K562 (cell line): Measurements from ENCODE around the gene KASH5. TPM values are rescaled to one million over a fixed set of nuclear protein-coding genes. Genes with fewer than 3 reads are reported as not detected.

ENCODE experiments used
- ATF2 ChIP-seq: sonication (generic); formaldehyde crosslinking; IDR thresholded peaks from 2 replicates; pipeline ENCODE4 v1.8.1; 2022; ENCODE audit warnings: missing genetic modification reagents
- C11orf30 ChIP-seq: fragments of 450-650 bp; IDR thresholded peaks from 2 replicates; pipeline ENCODE4 v1.6.1; 2016; ENCODE audit warnings: low read depth, mild to moderate bottlenecking
- HDAC2 ChIP-seq: fragments of 450-650 bp; IDR thresholded peaks from 2 replicates; pipeline ENCODE4 v1.6.1; 2016; ENCODE audit warnings: mild to moderate bottlenecking
- JUND ChIP-seq, 2 experiments: IDR thresholded peaks; 2 replicates in 1 of 2; 3 replicates in 1 of 2; pipeline ENCODE4 v1.6.1; 2011; ENCODE audit warnings: borderline replicate concordance in 2 of 2, low read depth in 2 of 2, low read length in 2 of 2, improper control_type of control experiment in 1 of 2, missing biosample characterization in 1 of 2, missing genetic modification characterization in 1 of 2, missing genetic modification reagents in 1 of 2
- LCOR ChIP-seq: sonication (generic); formaldehyde crosslinking; IDR thresholded peaks from 2 replicates; pipeline ENCODE4 v1.8.0; 2022; ENCODE audit warnings: mild to moderate bottlenecking, missing genetic modification reagents
- MAX ChIP-seq: sonication (generic); formaldehyde crosslinking; IDR thresholded peaks from 2 replicates; pipeline ENCODE4 v1.9.0; 2022; ENCODE audit warnings: mild to moderate bottlenecking, missing genetic modification reagents
- MAZ ChIP-seq, 2 experiments: fragments of 450-650 bp in 1 of 2; sonication (generic) in 1 of 2; formaldehyde crosslinking; IDR thresholded peaks in 1 of 2; conservative IDR thresholded peaks in 1 of 2; 2 replicates each; pipeline versions ENCODE4 v1.4.0 to v1.5.0; 2020; ENCODE audit warnings: mild to moderate bottlenecking in 1 of 2, missing genetic modification reagents in 1 of 2
- NFIC ChIP-seq: fragments of 450-650 bp; IDR thresholded peaks from 2 replicates; pipeline ENCODE4 v1.6.1; 2017; ENCODE audit warnings: mild to moderate bottlenecking, inconsistent platforms
- PML ChIP-seq: IDR thresholded peaks from 2 replicates; pipeline ENCODE4 v1.6.1; 2012; ENCODE audit warnings: low read length, inconsistent platforms
- RFX7 ChIP-seq: fragments of 250-450 bp; sonication (Bioruptor Pico); IDR thresholded peaks from 2 replicates; pipeline ENCODE4 v1.5.1; 2021; ENCODE audit warnings: mild to moderate bottlenecking
- ZBTB40 ChIP-seq, 2 experiments: fragments of 450-650 bp in 1 of 2; sonication (generic) in 1 of 2; formaldehyde crosslinking in 1 of 2; IDR thresholded peaks; 2 replicates each; pipeline versions ENCODE4 v1.7.1 to v1.9.0; 2016 to 2022; ENCODE audit warnings: inconsistent platforms in 1 of 2, mild to moderate bottlenecking in 1 of 2, missing genetic modification reagents in 1 of 2
- ZFP91 ChIP-seq: sonication (generic); formaldehyde crosslinking; IDR thresholded peaks from 2 replicates; pipeline ENCODE4 v1.8.0; 2022; ENCODE audit warnings: mild to moderate bottlenecking, missing genetic modification reagents
- ZNF224 ChIP-seq: sonication (generic); formaldehyde crosslinking; IDR thresholded peaks from 2 replicates; pipeline ENCODE4 v1.8.0; 2022; ENCODE audit warnings: mild to moderate bottlenecking, missing genetic modification reagents
- polyA plus RNA-seq, 8 experiments: library from polyadenylated mRNA; depleted of rRNA in 4 of 8; stranded (reverse) in 5 of 8; unstranded in 3 of 8; fragments of >200 nt; fragmentation: Nextera tagmentation in 2 of 8; fragmentation: Illumina TruSeq in 1 of 8; extraction: Ambion mirVana in 2 of 8; extraction: Trizol in 1 of 8; gene quantifications; 2 replicates each; pipeline versions ENCODE4 v1.2.1 to v1.2.3, GENCODE V29; 2011 to 2014; ENCODE audit warnings: inconsistent platforms in 1 of 8, missing spikeins in 1 of 8
- total RNA-seq, 7 experiments: library from RNA; depleted of rRNA in 6 of 7; stranded (reverse); fragments of >200 nt in 6 of 7; fragmentation: Illumina TruSeq in 2 of 7; extraction: Trizol in 2 of 7; gene quantifications; 2 replicates each; pipeline versions ENCODE4 v1.2.1 to v1.2.3, GENCODE V29; 2011 to 2021; ENCODE audit warnings: low replicate concordance in 1 of 7

Gene KASH5
- total and polyA plus RNA-seq, 9 of the 15 experiments (the other 6 are each of a cell fraction or from before 2014, with no cell fraction given), result 0.07 to 0.84 (median 0.34) TPM; not detected in 1

- no peak for TF ChIP-seq ZBTB40 (IDR thresholded peaks at IDR 0.05)
- TF ChIP-seq ZBTB40 (CRISPR knock-in tag; IDR thresholded peaks at IDR 0.05), result no peak
- TF ChIP-seq MAZ (CRISPR knock-in tag; conservative IDR thresholded peaks at IDR 0.05 in 1 of 2, IDR thresholded peaks at IDR 0.05 in 1 of 2), result peak in 1 of 2 experiments; percentile 44; a peak in 1 of 4 replicates
- no peak for TF ChIP-seq LCOR (CRISPR knock-in tag)
- TF ChIP-seq MAX (CRISPR knock-in tag), result no peak
- TF ChIP-seq HDAC2, result peak; percentile 60; the same call in 1 of the 2 replicates
- no peak for TF ChIP-seq JUND (IDR thresholded peaks at IDR 0.05; ENCODE audit: borderline replicate concordance, low read depth, low read length)
- TF ChIP-seq JUND (tag; IDR thresholded peaks at IDR 0.05; ENCODE audit: borderline replicate concordance, low read depth, low read length), result 0 out of 3 replicates have a peak, but pooled peaks have one; percentile 10
- TF ChIP-seq C11orf30, result no peak
- TF ChIP-seq RFX7 (CRISPR knock-in tag), result no peak
- TF ChIP-seq NFIC, result no peak
- no peak for TF ChIP-seq PML
- TF ChIP-seq ZNF224 (CRISPR knock-in tag), result no peak
- TF ChIP-seq ZFP91, result peak; percentile 31; the same call in 1 of the 2 replicates
- no peak for TF ChIP-seq ATF2 (CRISPR knock-in tag)
Measured at GRCh38 chr19:49425922-49426592, 38.0 kb downstream of the KASH5 start (continued).
